Measurements from ENCODE around the gene TMEM86A. TPM values are rescaled to one million over a fixed set of nuclear protein-coding genes. Genes with fewer than 3 reads are reported as not detected.

TMEM86A gene
- total and polyA plus RNA-seq, 2 donors (not counting 3 experiments of a cell fraction or from before 2014, with no cell fraction given) = 2.1 to 2.6 TPM

DNA sequence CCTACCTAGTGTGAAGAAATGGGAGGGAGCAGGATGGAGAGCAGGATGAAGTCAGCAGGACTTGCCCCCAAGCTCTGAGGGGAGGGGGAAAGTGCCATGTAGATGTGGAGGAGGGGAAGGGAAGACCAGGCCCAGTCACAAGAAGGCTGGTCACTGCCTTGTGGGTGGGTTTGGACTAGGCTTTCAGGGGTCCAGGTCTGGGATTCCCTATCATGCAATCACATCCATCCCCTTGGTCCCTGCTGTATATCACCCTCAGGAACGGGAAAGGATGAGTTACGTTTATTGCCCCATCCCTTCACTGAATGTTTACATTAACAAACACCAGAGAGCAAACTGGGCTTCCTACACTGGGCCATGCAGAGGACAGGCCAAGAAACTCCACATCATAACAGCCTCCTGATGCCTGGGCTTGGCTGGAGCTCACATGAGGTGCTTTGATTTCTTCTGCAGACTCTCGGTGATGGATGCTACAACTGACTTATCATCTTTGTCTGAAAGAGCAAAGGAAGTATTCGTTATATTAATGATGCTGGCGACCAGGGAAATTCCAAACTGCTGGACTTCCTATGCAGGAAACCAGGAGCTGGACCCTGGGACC lies 5.6 kb downstream of the TMEM86A start:
- H4K20me1 ChIP-seq (replicated peaks; ENCODE audit: control insufficient read depth, extremely low read depth, insufficient read depth, low read length) = no peaks in the 10 kb centered on the region
- DNase-seq (ENCODE audit: low read depth, low spot score) (no peak), FAIRE-seq (no peak)
- no peak overlapping the region for H3K4me3 ChIP-seq (replicated peaks in 1 of 3; ENCODE audit: insufficient read depth in 1 of 3, low read depth in 1 of 3, low read length in 3 of 3)
- no peaks in the 10 kb centered on the region for H3K9me3 ChIP-seq (replicated peaks; ENCODE audit: control insufficient read depth, insufficient read depth, low read length)
- peaks cover 9% of the 10 kb centered on the region for H3K4me1 ChIP-seq (ENCODE audit: control insufficient read depth, extremely low read depth, insufficient read depth, low read length)
- ChIA-PET CTCF (interaction anchor here (0.9 to 3.5 kb wide), 2 partner anchors 17 to 24 kb away, joined by 4 to 20 read pairs; no protein-coding TSS in a partner anchor), POLR2A (no interaction called here)
- intact Hi-C loops (cut with micrococcal nuclease) = no loop called here
- no peaks in the 10 kb centered on the region for H3K9me1 ChIP-seq (replicated peaks; ENCODE audit: control insufficient read depth, extremely low read depth, insufficient read depth, low read length)
- no peak overlapping the region for H2AFZ ChIP-seq (ENCODE audit: low read depth, low read length)
- H3K36me3 ChIP-seq (ENCODE audit: control insufficient read depth in 2 of 2, extremely low read depth in 1 of 2, insufficient read depth in 2 of 2, low read length in 2 of 2) = peaks cover 0 to 2% of the 10 kb centered on the region in 2 experiments
- H3K9ac ChIP-seq (replicated peaks; ENCODE audit: extremely low read depth, insufficient read depth, low read length) = no peak overlapping the region
- no peak overlapping the region for H3K4me2 ChIP-seq (ENCODE audit: insufficient read depth, low read length)
- no peak overlapping the region for H3K27ac ChIP-seq (ENCODE audit: insufficient read depth, low read depth, low read length)
- TF ChIP-seq EZH2 (IDR thresholded peaks at IDR 0.05; ENCODE audit: borderline replicate concordance, low read depth, low read length, severe bottlenecking) = no peak
- TF ChIP-seq JUN (IDR thresholded peaks at IDR 0.05; ENCODE audit: borderline replicate concordance, insufficient read depth, insufficient read length, low read depth) = no peak
- no peak for TF ChIP-seq MYC (IDR thresholded peaks at IDR 0.05; ENCODE audit: low read depth, low read length)
- no peak for TF ChIP-seq GATA2 (IDR thresholded peaks at IDR 0.05; ENCODE audit: insufficient read depth, insufficient read length, low read depth, low read length)
- TF ChIP-seq, protein P1, sequence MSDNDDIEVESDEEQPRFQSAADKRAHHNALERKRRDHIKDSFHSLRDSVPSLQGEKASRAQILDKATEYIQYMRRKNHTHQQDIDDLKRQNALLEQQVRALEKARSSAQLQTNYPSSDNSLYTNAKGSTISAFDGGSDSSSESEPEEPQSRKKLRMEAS (IDR thresholded peaks at IDR 0.05; ENCODE audit: insufficient read depth, insufficient read length) = no peak
- no peak for TF ChIP-seq FOS (IDR thresholded peaks at IDR 0.05; ENCODE audit: borderline replicate concordance, insufficient read depth, low read length)
- TF ChIP-seq POLR2AphosphoS5 (IDR thresholded peaks at IDR 0.05; ENCODE audit: insufficient read depth, low read depth, low read length) = no peak
- TF ChIP-seq POLR2A (IDR thresholded peaks at IDR 0.05; ENCODE audit: low read depth, low read length) = no peak
- TF ChIP-seq CTCF (IDR thresholded peaks at IDR 0.05; ENCODE audit: extremely low read depth in 1 of 2, insufficient read depth in 1 of 2, low read depth in 1 of 2, low read length in 2 of 2) = no peak
- BruUV-seq (replicated peaks) = no TSS peak
- no peaks in the 10 kb centered on the region for H3K79me2 ChIP-seq (ENCODE audit: control insufficient read depth, insufficient read depth, low read length)
- H3K27me3 ChIP-seq (ENCODE audit: control insufficient read depth in 2 of 2, insufficient read depth in 2 of 2, low read length in 2 of 2) = peaks cover 16 to 24% of the 10 kb centered on the region in 2 experiments
- dilution Hi-C loops (cut with MboI; ENCODE audit: extremely low pct_ligation_motif_present, low sequenced_read_pairs) = no loop called here

All from endothelial cell of umbilical vein (primary cell).